PC-9 (cell line): Measurements from ENCODE around the gene ACVR2B. TPM values are rescaled to one million over a fixed set of nuclear protein-coding genes. Genes with fewer than 3 reads are reported as not detected.

Source experiments
- BruUV-seq: library from RNA; stranded (reverse); fragments of 400-500 nt; replicated peaks from 2 replicates; lab custom pipeline; 2021; lab: Mats Ljungman, UMichigan
- CTCF ChIA-PET: fragments of 300-600 bp; sonication (Branson Sonifier 250); formaldehyde crosslinking; loops from one replicate; lab custom pipeline; 2022; ENCODE audit warnings: antibody characterized with exemption; lab: Charles Lee
- POLR2A ChIA-PET: fragments of 300-600 bp; sonication (Branson Sonifier 250); formaldehyde crosslinking; loops from one replicate; lab custom pipeline; 2022; ENCODE audit warnings: antibody characterized with exemption; ENCODE audit not compliant: unreplicated experiment; lab: Charles Lee
- DNase-seq, 2 experiments: peaks; one replicate each; pipeline versions ENCODE4 v3.0.0 to v3.0.0-alpha.2; 2015 to 2022; ENCODE audit warnings: mixed read lengths in 1 of 2
- H2AFZ ChIP-seq: fragments of 200-600 bp; sonication (generic); 2 replicates; pipeline ENCODE4 v1.8.1; 2017; ENCODE audit warnings: antibody characterized with exemption
- H3F3A ChIP-seq: fragments of 200-600 bp; sonication (generic); 2 replicates; pipeline ENCODE4 v1.8.1; 2017; ENCODE audit warnings: antibody characterized with exemption, mild to moderate bottlenecking, low read depth; ENCODE audit not compliant: insufficient read depth
- H3K27ac ChIP-seq: fragments of 200-600 bp; sonication (generic); 2 replicates; pipeline ENCODE4 v1.6.1; 2016; ENCODE audit warnings: mixed run types
- H3K27me3 ChIP-seq: fragments of 200-600 bp; sonication (generic); 2 replicates; pipeline ENCODE4 v1.6.1; 2016; ENCODE audit warnings: low read depth, mixed run types; ENCODE audit not compliant: insufficient read depth
- H3K36me3 ChIP-seq: fragments of 200-600 bp; sonication (generic); 2 replicates; pipeline ENCODE4 v1.6.1; 2016; ENCODE audit warnings: low read depth, mixed run types
- H3K4me1 ChIP-seq: fragments of 200-600 bp; sonication (generic); replicated peaks from 2 replicates; pipeline ENCODE4 v1.6.1; 2016; ENCODE audit warnings: mixed run types; ENCODE audit not compliant: insufficient read depth
- H3K4me2 ChIP-seq: fragments of 200-600 bp; sonication (generic); 2 replicates; pipeline ENCODE4 v1.6.1; 2017; ENCODE audit warnings: mixed run types
- H3K4me3 ChIP-seq: fragments of 200-600 bp; sonication (generic); 2 replicates; pipeline ENCODE4 v1.6.1; 2016; ENCODE audit warnings: mixed run types
- H3K79me2 ChIP-seq: fragments of 200-600 bp; sonication (generic); 2 replicates; pipeline ENCODE4 v1.6.1; 2017; ENCODE audit warnings: low read depth, mixed run types
- H3K9me2 ChIP-seq: fragments of 200-600 bp; sonication (generic); 2 replicates; pipeline ENCODE4 v1.8.1; 2017; ENCODE audit warnings: mild to moderate bottlenecking; ENCODE audit not compliant: insufficient read depth
- H3K9me3 ChIP-seq: fragments of 200-600 bp; sonication (generic); 2 replicates; pipeline ENCODE4 v1.8.1; 2016; ENCODE audit warnings: low read depth; ENCODE audit not compliant: insufficient read depth
- H4K20me1 ChIP-seq: fragments of 200-600 bp; sonication (generic); 2 replicates; pipeline ENCODE4 v1.8.1; 2017; ENCODE audit not compliant: insufficient read depth
- CTCF ChIP-seq: fragments of 200-600 bp; sonication (generic); conservative IDR thresholded peaks from 2 replicates; pipeline ENCODE4 v1.6.1; 2017; ENCODE audit warnings: mixed run types, antibody characterized with exemption, mild to moderate bottlenecking, moderate library complexity
- EZH2 ChIP-seq: fragments of 200-600 bp; sonication (generic); IDR thresholded peaks from 2 replicates; pipeline ENCODE4 v1.8.0; 2017; ENCODE audit warnings: antibody characterized with exemption, low read depth
- intact Hi-C: fragments of 100-400 bp; cut with micrococcal nuclease; formaldehyde crosslinking; loops from one replicate; pipeline ENCODE4 v1.10.0; 2022; ENCODE audit not compliant: unreplicated experiment
- total RNA-seq: library from RNA; stranded (reverse); gene quantifications from 2 replicates; pipeline ENCODE4 v1.2.3, GENCODE V29; 2021

ACVR2B gene
- total RNA-seq, 1 experiment from 2014 or later = 11.0 TPM

GRCh38 chr3:38471260-38471857 is 17.7 kb downstream of the ACVR2B start:
- BruUV-seq = no TSS peak
- ChIA-PET CTCF (no interaction called here), POLR2A (no interaction called here)
- no peaks in the 10 kb centered on the region for H3K9me3 ChIP-seq
- no peak overlapping the region for H3K4me3 ChIP-seq
- H3K27ac ChIP-seq = no peak overlapping the region
- no peak for DNase-seq
- no peaks in the 10 kb centered on the region for H3K36me3 ChIP-seq
- no peak overlapping the region for H2AFZ ChIP-seq
- H4K20me1 ChIP-seq = no peaks in the 10 kb centered on the region; the same call in none of the 2 replicates
- no peak for TF ChIP-seq EZH2
- TF ChIP-seq CTCF = no peak
- H3K9me2 ChIP-seq = no peaks in the 10 kb centered on the region
- H3F3A ChIP-seq = no peaks in the 10 kb centered on the region
- H3K27me3 ChIP-seq = no peaks in the 10 kb centered on the region
- intact Hi-C loops = no loop called here
- H3K79me2 ChIP-seq = 0 out of 2 replicates have a peak, but pooled peaks cover 5% of the 10 kb centered on the region
- no peak overlapping the region for H3K4me2 ChIP-seq
- H3K4me1 ChIP-seq = no peaks in the 10 kb centered on the region

GRCh38 chr3:38472342-38472741 is 18.7 kb downstream of the ACVR2B start:
- H3K27ac ChIP-seq = no peak overlapping the region
- ChIA-PET POLR2A (no interaction called here), CTCF (no interaction called here)
- intact Hi-C loops = no loop called here
- BruUV-seq = no TSS peak
- 0 out of 2 replicates have a peak, but pooled peaks cover 2% of the 10 kb centered on the region for H3K79me2 ChIP-seq
- H3K4me2 ChIP-seq = no peak overlapping the region
- no peaks in the 10 kb centered on the region for H3K4me1 ChIP-seq
- no peak for DNase-seq
- no peaks in the 10 kb centered on the region for H3K36me3 ChIP-seq
- no peaks in the 10 kb centered on the region for H3F3A ChIP-seq
- H4K20me1 ChIP-seq = no peaks in the 10 kb centered on the region; the same call in none of the 2 replicates
- H3K9me3 ChIP-seq = no peaks in the 10 kb centered on the region
- H3K27me3 ChIP-seq = no peaks in the 10 kb centered on the region
- TF ChIP-seq EZH2 = no peak
- TF ChIP-seq CTCF = no peak
- no peak overlapping the region for H2AFZ ChIP-seq
- no peaks in the 10 kb centered on the region for H3K9me2 ChIP-seq
- no peak overlapping the region for H3K4me3 ChIP-seq

DNA sequence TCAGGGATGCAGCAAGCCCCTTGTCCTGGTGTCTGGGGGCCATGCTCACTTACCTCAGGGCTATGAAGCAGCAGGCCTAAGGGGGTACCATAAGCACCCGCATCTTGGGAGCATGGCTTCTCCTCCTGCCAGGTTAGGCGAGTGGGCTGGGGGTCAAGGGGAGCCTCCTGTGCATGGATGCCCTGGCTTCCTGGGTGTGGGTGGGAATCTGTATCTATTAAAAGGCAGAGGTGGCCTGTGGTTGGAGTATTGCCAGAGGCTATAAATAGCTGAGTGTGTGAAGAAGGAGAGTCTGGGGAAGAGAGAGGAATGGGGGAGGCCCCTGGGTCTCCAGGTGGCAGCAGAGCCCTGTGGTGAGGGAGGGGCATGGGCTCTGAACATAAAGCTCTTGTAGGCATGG is 19.5 kb downstream of the ACVR2B start:
- H3K9me2 ChIP-seq = no peaks in the 10 kb centered on the region
- TF ChIP-seq CTCF (no peak), EZH2 (no peak)
- H3K27ac ChIP-seq = no peak overlapping the region
- no peaks in the 10 kb centered on the region for H3F3A ChIP-seq
- DNase-seq = no peak
- intact Hi-C loops = no loop called here
- H3K4me3 ChIP-seq = no peak overlapping the region
- H3K36me3 ChIP-seq = no peaks in the 10 kb centered on the region
- H3K9me3 ChIP-seq = no peaks in the 10 kb centered on the region
- H3K4me2 ChIP-seq = no peak overlapping the region
- BruUV-seq = no TSS peak
- POLR2A ChIA-PET = no interaction called here
- 0 out of 2 replicates have a peak, but pooled peaks cover 2% of the 10 kb centered on the region for H3K79me2 ChIP-seq
- no peaks in the 10 kb centered on the region for H3K4me1 ChIP-seq
- H2AFZ ChIP-seq = no peak overlapping the region
- no peaks in the 10 kb centered on the region for H3K27me3 ChIP-seq
- no peaks in the 10 kb centered on the region; the same call in none of the 2 replicates for H4K20me1 ChIP-seq
- CTCF ChIA-PET = no interaction called here
